ENCODE results near the gene RNF169.

Gene RNF169

GRCh38 chr11:74780248-74781005, 31.8 kb downstream of the RNF169 start:
- DNase-seq (ENCODE audit: extremely low spot score): no peak
- ChIA-PET CTCF (interaction anchor here (0.9 to 1.5 kb wide), 3 partner anchors 10 to 41 kb away, joined by 3 to 8 read pairs (median 4); no protein-coding TSS in a partner anchor), POLR2A (no interaction called here)
- no peak for TF ChIP-seq CTCF (IDR thresholded peaks at IDR 0.05; ENCODE audit: control extremely low read depth, extremely low read depth, low read depth, missing control alignments)

DNA sequence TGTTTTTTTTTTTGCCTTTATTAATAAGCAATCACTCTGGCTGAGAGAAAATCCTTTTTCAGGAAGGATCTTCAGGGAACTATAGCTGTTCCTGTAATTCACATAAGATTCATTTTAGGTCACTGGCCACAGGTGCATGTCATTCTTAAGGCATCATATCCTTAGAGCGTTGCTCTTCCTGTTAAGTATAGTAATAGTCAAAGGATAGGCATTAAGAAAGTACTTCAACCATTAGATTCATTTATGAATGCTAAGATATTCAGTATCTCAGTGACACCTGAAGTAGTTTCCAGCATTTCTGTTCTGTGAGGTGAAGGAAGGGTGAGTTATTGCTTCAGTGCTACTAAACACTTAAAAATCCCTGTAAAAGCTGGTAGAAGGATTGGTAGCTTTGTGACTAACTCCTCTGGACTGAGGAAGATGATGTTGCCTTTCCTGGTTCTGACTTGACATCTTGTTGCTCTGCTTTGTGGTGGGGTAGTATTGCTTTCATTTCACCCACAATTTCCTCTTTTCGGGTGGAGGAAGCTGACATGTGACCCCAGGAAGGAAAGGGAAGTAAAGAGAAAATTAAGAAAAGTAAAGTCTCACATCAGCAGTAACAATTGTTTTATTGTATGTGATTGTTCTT, 34.7 kb downstream of the RNF169 start:
- peak; percentile 32 for DNase-seq (ENCODE audit: extremely low spot score)
- TF ChIP-seq CTCF (IDR thresholded peaks at IDR 0.05; ENCODE audit: control extremely low read depth, extremely low read depth, low read depth, missing control alignments): no peak
- POLR2A ChIA-PET: interaction anchor here (0.5 kb wide), 1 partner anchor 31 kb away, joined by 5 read pairs; no protein-coding TSS in a partner anchor
- CTCF ChIA-PET: interaction anchor here (1.5 to 2.4 kb wide), 3 partner anchors 10 to 35 kb away, joined by 4 to 7 read pairs (median 6); partner anchors contain the start of gene RNF169

GRCh38 chr11:74784234-74784633, 35.6 kb downstream of the RNF169 start:
- POLR2A ChIA-PET: no interaction called here
- no peak for TF ChIP-seq CTCF (IDR thresholded peaks at IDR 0.05; ENCODE audit: control extremely low read depth, extremely low read depth, low read depth, missing control alignments)
- peak; percentile 51 for DNase-seq (ENCODE audit: extremely low spot score)
- CTCF ChIA-PET: interaction anchor here (1.1 to 2.4 kb wide), 5 partner anchors 9 to 395 kb away, joined by 3 to 7 read pairs (median 4); partner anchors contain the start of gene RNF169

DNA sequence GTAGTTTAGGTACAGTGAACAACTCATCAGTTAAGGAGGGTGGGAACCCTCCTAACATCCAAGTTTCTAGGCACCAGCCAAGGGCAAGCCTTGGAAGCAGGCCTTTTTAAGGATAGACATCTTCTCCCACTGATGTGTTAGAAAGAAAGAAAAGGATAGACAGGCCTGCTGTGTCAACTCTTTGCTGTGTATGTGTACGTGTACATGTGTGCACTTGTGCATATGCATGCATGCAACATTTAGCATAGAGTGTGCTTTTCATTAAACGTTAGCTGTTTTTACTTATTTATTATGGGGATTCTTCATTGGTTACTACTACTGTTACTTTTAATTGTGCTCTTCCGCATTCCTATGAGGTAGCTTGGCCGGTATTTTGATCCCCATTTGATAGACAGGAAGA, 36.1 kb downstream of the RNF169 start:
- CTCF ChIA-PET: interaction anchor here (1.1 to 2.4 kb wide), 4 partner anchors 9 to 395 kb away, joined by 3 to 7 read pairs (median 4); no protein-coding TSS in a partner anchor
- no peak for TF ChIP-seq CTCF (IDR thresholded peaks at IDR 0.05; ENCODE audit: control extremely low read depth, extremely low read depth, low read depth, missing control alignments)
- POLR2A ChIA-PET: no interaction called here
- no peak for DNase-seq (ENCODE audit: extremely low spot score)

DNA sequence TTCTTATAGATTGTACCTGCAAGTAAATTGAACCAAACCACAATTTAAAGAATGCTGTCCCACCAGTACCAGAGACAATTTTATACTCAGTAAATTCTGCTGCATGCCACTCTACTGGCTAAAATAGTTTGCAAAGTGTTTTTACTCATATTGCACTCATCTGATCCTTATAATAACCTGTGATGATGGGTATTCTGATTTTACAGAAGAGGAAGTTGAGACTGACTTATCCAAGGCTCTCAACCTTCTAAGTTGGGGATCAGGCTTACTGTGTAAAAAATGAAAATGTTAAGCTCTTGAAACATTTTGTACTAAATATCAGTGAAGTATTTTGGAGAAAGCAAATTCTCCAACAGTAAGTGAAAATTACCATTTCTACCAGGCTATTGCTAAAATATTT, 37.9 kb downstream of the RNF169 start:
- no peak for DNase-seq (ENCODE audit: extremely low spot score)
- ChIA-PET CTCF (no interaction called here), POLR2A (no interaction called here)
- no peak for TF ChIP-seq CTCF (IDR thresholded peaks at IDR 0.05; ENCODE audit: control extremely low read depth, extremely low read depth, low read depth, missing control alignments)

DNA sequence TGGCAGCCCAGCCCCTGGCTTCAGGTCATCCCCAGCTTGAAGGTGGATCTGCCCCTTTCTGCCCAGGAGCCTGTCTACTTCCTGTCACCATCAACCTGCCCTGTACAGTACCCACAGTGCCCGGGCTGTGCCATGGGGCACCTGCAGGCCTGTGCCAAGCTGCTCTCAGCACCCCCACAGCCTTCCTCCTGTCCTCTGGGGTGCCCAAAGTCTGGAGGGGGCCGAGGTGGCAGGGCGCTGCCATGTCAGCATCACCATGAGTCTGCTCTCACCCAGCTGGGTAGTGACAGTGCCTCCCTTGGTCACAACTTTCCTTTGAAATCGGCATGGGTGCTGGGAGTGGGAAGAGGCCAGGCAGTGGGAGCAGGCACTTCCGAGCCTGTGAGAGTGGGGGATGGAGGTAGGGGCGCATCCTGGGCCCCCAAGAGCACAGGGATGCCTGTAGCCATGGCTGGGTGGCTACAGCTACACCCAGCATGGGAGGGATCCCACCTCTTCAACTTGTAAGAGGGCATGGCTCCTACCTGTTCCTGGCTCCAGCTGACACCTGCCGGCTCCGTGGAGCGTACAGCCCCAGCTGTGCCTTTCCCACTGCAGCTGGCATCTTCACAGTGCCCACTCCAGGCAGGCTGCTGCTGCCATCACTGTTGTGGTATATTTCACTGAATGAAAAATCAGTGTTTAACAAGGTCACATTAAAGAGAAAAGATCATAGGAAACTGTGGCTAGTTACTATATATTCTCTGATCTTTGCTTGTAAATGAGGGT, 42.9 kb downstream of the RNF169 start:
- no peak for DNase-seq (ENCODE audit: extremely low spot score)
- POLR2A ChIA-PET: no interaction called here
- no peak for TF ChIP-seq CTCF (IDR thresholded peaks at IDR 0.05; ENCODE audit: control extremely low read depth, extremely low read depth, low read depth, missing control alignments)
- CTCF ChIA-PET: interaction anchor here (1.4 to 2.3 kb wide), 3 partner anchors 10 to 16 kb away, joined by 4 to 8 read pairs (median 4); no protein-coding TSS in a partner anchor

All from GM10248 (cell line).